Trophoblast cell (in vitro differentiated cells and primary cell): Measurements from ENCODE around the gene RPS29.

ENCODE experiments used
- DNase-seq, 2 donors: peaks; one replicate each; pipeline ENCODE4 v3.0.0-alpha.2; 2016
- H2AFZ ChIP-seq: 2 replicates; pipeline ENCODE4 v1.6.1; 2013; ENCODE audit warnings: low read length, moderate library complexity, mild to moderate bottlenecking; ENCODE audit not compliant: insufficient read depth, poor library complexity
- H2AK5ac ChIP-seq: 2 replicates; pipeline ENCODE4 v1.6.1; 2013; ENCODE audit warnings: mild to moderate bottlenecking, low read length
- H2BK120ac ChIP-seq: 2 replicates; pipeline ENCODE4 v1.6.1; 2013; ENCODE audit warnings: low read length, mild to moderate bottlenecking, moderate library complexity; ENCODE audit not compliant: insufficient read depth, poor library complexity
- H2BK12ac ChIP-seq: 2 replicates; pipeline ENCODE4 v1.6.1; 2013; ENCODE audit warnings: mild to moderate bottlenecking, low read length, moderate library complexity
- H2BK5ac ChIP-seq: 2 replicates; pipeline ENCODE4 v1.6.1; 2013; ENCODE audit warnings: low read length, low read depth, moderate library complexity, mild to moderate bottlenecking; ENCODE audit not compliant: poor library complexity
- H3K14ac ChIP-seq: 2 replicates; pipeline ENCODE4 v1.6.1; 2013; ENCODE audit warnings: mild to moderate bottlenecking, low read length
- H3K18ac ChIP-seq: 2 replicates; pipeline ENCODE4 v1.6.1; 2013; ENCODE audit warnings: mild to moderate bottlenecking, low read length
- H3K23ac ChIP-seq: 2 replicates; pipeline ENCODE4 v1.6.1; 2013; ENCODE audit warnings: low read length
- H3K27ac ChIP-seq: 2 replicates; pipeline ENCODE4 v1.5.1; 2013; ENCODE audit warnings: low read depth, mild to moderate bottlenecking, inconsistent platforms, low read length, moderate library complexity
- H3K27me3 ChIP-seq: 2 replicates; pipeline ENCODE4 v1.6.1; 2013; ENCODE audit warnings: inconsistent platforms, mild to moderate bottlenecking, low read length, moderate library complexity; ENCODE audit not compliant: insufficient read depth
- H3K36me3 ChIP-seq, 2 experiments: 1 replicate in 1 of 2; 2 replicates in 1 of 2; pipeline ENCODE4 v1.6.1; 2013; ENCODE audit warnings: low read length in 2 of 2, mild to moderate bottlenecking in 2 of 2, moderate library complexity in 1 of 2; ENCODE audit not compliant: insufficient read depth in 2 of 2, control insufficient read depth in 1 of 2
- H3K4ac ChIP-seq: 2 replicates; pipeline ENCODE4 v1.6.1; 2013; ENCODE audit warnings: low read depth, mild to moderate bottlenecking, low read length, moderate library complexity
- H3K4me1 ChIP-seq, 2 experiments: 1 replicate in 1 of 2; 2 replicates in 1 of 2; pipeline ENCODE4 v1.6.1; 2013; ENCODE audit warnings: low read length in 2 of 2, mild to moderate bottlenecking in 2 of 2, moderate library complexity in 1 of 2; ENCODE audit not compliant: insufficient read depth in 2 of 2, control insufficient read depth in 1 of 2
- H3K4me2 ChIP-seq: 2 replicates; pipeline ENCODE4 v1.6.1; 2013; ENCODE audit warnings: inconsistent platforms, mild to moderate bottlenecking, low read length, moderate library complexity
- H3K4me3 ChIP-seq: 2 replicates; pipeline ENCODE4 v1.5.1; 2013; ENCODE audit warnings: mild to moderate bottlenecking, low read depth, low read length, inconsistent platforms
- H3K79me1 ChIP-seq: one replicate; pipeline ENCODE4 v1.6.1; 2013; ENCODE audit warnings: low read length
- H3K79me2 ChIP-seq: 2 replicates; pipeline ENCODE4 v1.6.1; 2013; ENCODE audit warnings: low read length, mild to moderate bottlenecking; ENCODE audit not compliant: control insufficient read depth, insufficient read depth, poor library complexity
- H3K9ac ChIP-seq: 2 replicates; pipeline ENCODE4 v1.6.1; 2013; ENCODE audit warnings: mild to moderate bottlenecking, low read length
- H3K9me3 ChIP-seq: 2 replicates; pipeline ENCODE4 v1.6.1; 2013; ENCODE audit warnings: low read depth, mild to moderate bottlenecking, control low read depth, inconsistent platforms, low read length; ENCODE audit not compliant: insufficient read depth
- H4K12ac ChIP-seq: 2 replicates; pipeline ENCODE4 v1.6.1; 2013; ENCODE audit warnings: low read depth, mild to moderate bottlenecking, low read length, moderate library complexity
- H4K8ac ChIP-seq: 2 replicates; pipeline ENCODE4 v1.6.1; 2013; ENCODE audit warnings: low read depth, mild to moderate bottlenecking, low read length, moderate library complexity
- H4K91ac ChIP-seq: one replicate; pipeline ENCODE4 v1.6.1; 2013; ENCODE audit warnings: low read depth, mild to moderate bottlenecking, low read length, moderate library complexity
- WGBS: extraction: QIAGEN DNeasy Blood & Tissue Kit; methylation state at CpG from one replicate; pipeline ENCODE4 v1.1.7; 2013; ENCODE audit warnings: missing lambda C conversion rate; ENCODE audit not compliant: insufficient read length, insufficient coverage; ENCODE audit errors: extremely low coverage; 5-methylcytosine and 5-hydroxymethylcytosine counted together

RPS29 gene

GRCh38 chr14:49566714-49567113, 19.5 kb downstream of the RPS29 start:
- Histone ChIP-seq H4K12ac (no peak overlapping the region), H3K9ac (no peak overlapping the region), H3K18ac (no peak overlapping the region), H3K14ac (no peak overlapping the region), H3K4ac (no peak overlapping the region), H2BK5ac (no peak overlapping the region), H3K9me3 (no peaks in the 10 kb centered on the region), H4K8ac (no peak overlapping the region), H3K23ac (no peak overlapping the region), H2AFZ (no peak overlapping the region), H4K91ac (no peak overlapping the region), H3K27me3 (no peaks in the 10 kb centered on the region), H3K36me3 (no peaks in the 10 kb centered on the region), H3K27ac (no peak overlapping the region), H3K4me2 (no peak overlapping the region), H3K4me3 (no peak overlapping the region), H3K4me1 (peaks cover 3 to 4% of the 10 kb centered on the region in 2 experiments), H2BK120ac (no peak overlapping the region), H2AK5ac (no peak overlapping the region), H3K79me2 (no peaks in the 10 kb centered on the region), H2BK12ac (no peak overlapping the region), H3K79me1 (no peaks in the 10 kb centered on the region)
- DNase-seq = no peak
- WGBS = no CpG with 5 or more reads among the region's 12 CpGs

GRCh38 chr14:49559979-49560768, 26.0 kb downstream of the RPS29 start:
- no peak overlapping the region for H3K9ac ChIP-seq
- no peaks in the 10 kb centered on the region for H3K36me3 ChIP-seq
- no peak overlapping the region for H2BK12ac ChIP-seq
- H3K23ac ChIP-seq = no peak overlapping the region
- H2BK120ac ChIP-seq = no peak overlapping the region
- H3K18ac ChIP-seq = no peak overlapping the region
- H3K79me1 ChIP-seq = no peaks in the 10 kb centered on the region
- no peaks in the 10 kb centered on the region for H3K9me3 ChIP-seq
- H2BK5ac ChIP-seq = no peak overlapping the region
- no peak overlapping the region for H4K91ac ChIP-seq
- H3K4me3 ChIP-seq = no peak overlapping the region
- DNase-seq = no peak
- H3K4ac ChIP-seq = no peak overlapping the region
- no peak overlapping the region for H3K14ac ChIP-seq
- no peak overlapping the region for H3K27ac ChIP-seq
- no peaks in the 10 kb centered on the region for H3K27me3 ChIP-seq
- H2AFZ ChIP-seq = no peak overlapping the region
- H3K79me2 ChIP-seq = no peaks in the 10 kb centered on the region
- H3K4me2 ChIP-seq = no peak overlapping the region
- no peaks in the 10 kb centered on the region for H3K4me1 ChIP-seq
- no CpG with 5 or more reads among the region's 6 CpGs for WGBS
- no peak overlapping the region for H2AK5ac ChIP-seq
- no peak overlapping the region for H4K8ac ChIP-seq
- H4K12ac ChIP-seq = no peak overlapping the region

GRCh38 chr14:49553892-49554291, 32.3 kb downstream of the RPS29 start:
- no peak overlapping the region for H3K27ac ChIP-seq
- no CpG with 5 or more reads among the region's 3 CpGs for WGBS
- H3K23ac ChIP-seq = no peak overlapping the region
- no peak overlapping the region for H2BK120ac ChIP-seq
- H4K12ac ChIP-seq = no peak overlapping the region
- H3K4me3 ChIP-seq = no peak overlapping the region
- H2AK5ac ChIP-seq = no peak overlapping the region
- H3K14ac ChIP-seq = no peak overlapping the region
- no peak overlapping the region for H2BK12ac ChIP-seq
- no peak overlapping the region for H2BK5ac ChIP-seq
- H4K91ac ChIP-seq = no peak overlapping the region
- peaks cover 0 to 2% of the 10 kb centered on the region in 2 experiments for H3K4me1 ChIP-seq
- H2AFZ ChIP-seq = no peak overlapping the region
- no peaks in the 10 kb centered on the region for H3K27me3 ChIP-seq
- H3K79me1 ChIP-seq = no peaks in the 10 kb centered on the region
- no peak overlapping the region for H3K4ac ChIP-seq
- no peak overlapping the region for H3K9ac ChIP-seq
- no peaks in the 10 kb centered on the region for H3K79me2 ChIP-seq
- H3K9me3 ChIP-seq = no peaks in the 10 kb centered on the region
- H3K36me3 ChIP-seq = no peaks in the 10 kb centered on the region
- no peak overlapping the region for H3K18ac ChIP-seq
- no peak overlapping the region for H3K4me2 ChIP-seq
- DNase-seq = no peak
- no peak overlapping the region for H4K8ac ChIP-seq

- no peak overlapping the region for H2AFZ ChIP-seq
- H3K14ac ChIP-seq = no peak overlapping the region
- H2BK12ac ChIP-seq = no peak overlapping the region
- H3K4me1 ChIP-seq = peaks cover 0 to 2% of the 10 kb centered on the region in 2 experiments
- H3K4me2 ChIP-seq = no peak overlapping the region
- H3K79me1 ChIP-seq = no peaks in the 10 kb centered on the region
- H4K91ac ChIP-seq = no peak overlapping the region
- no peak overlapping the region for H2BK5ac ChIP-seq
- no peak overlapping the region for H2AK5ac ChIP-seq
- no peak overlapping the region for H4K12ac ChIP-seq
- no peak overlapping the region for H3K4me3 ChIP-seq
- no peaks in the 10 kb centered on the region for H3K9me3 ChIP-seq
- no peak overlapping the region for H2BK120ac ChIP-seq
- H3K79me2 ChIP-seq = no peaks in the 10 kb centered on the region
- H3K36me3 ChIP-seq = no peaks in the 10 kb centered on the region
- no peak overlapping the region for H3K9ac ChIP-seq
- no peak overlapping the region for H3K4ac ChIP-seq
- no peak overlapping the region for H3K27ac ChIP-seq
- H4K8ac ChIP-seq = no peak overlapping the region
- DNase-seq = no peak
- no peak overlapping the region for H3K23ac ChIP-seq
- H3K18ac ChIP-seq = no peak overlapping the region
- no peaks in the 10 kb centered on the region for H3K27me3 ChIP-seq
Observed at GRCh38 chr14:49553106-49553505, 33.1 kb downstream of the RPS29 start.
